ENCODE data around the gene MYDGF. TPM values are rescaled to one million over a fixed set of nuclear protein-coding genes. Genes with fewer than 3 reads are reported as not detected.

MYDGF gene
- polyA plus RNA-seq, 1 donor from 2014 or later = 73.2 TPM

- Histone ChIP-seq H3K36me3 (ENCODE audit: insufficient read depth, low read length) (no peaks in the 10 kb centered on the region), H3K4me2 (ENCODE audit: low read length) (no peak overlapping the region)
Measured at GRCh38 chr19:4707956-4708650, 38.0 kb upstream of the MYDGF start.

GRCh38 chr19:4707322-4707721 is 37.2 kb upstream of the MYDGF start:
- no peaks in the 10 kb centered on the region for H3K9me2 ChIP-seq (ENCODE audit: insufficient read depth, low read length)
- no peaks in the 10 kb centered on the region for H3K9me3 ChIP-seq (ENCODE audit: low read length)
- no peaks in the 10 kb centered on the region for H3K79me2 ChIP-seq (replicated peaks; ENCODE audit: insufficient read depth, low read length)
- H2AFZ ChIP-seq (ENCODE audit: low read depth, low read length) = no peak overlapping the region
- H3K4me2 ChIP-seq (ENCODE audit: low read length) = no peak overlapping the region
- H3K4me3 ChIP-seq (ENCODE audit: low read length) = no peak overlapping the region
- no peaks in the 10 kb centered on the region for H4K20me1 ChIP-seq (ENCODE audit: insufficient read depth)
- no peaks in the 10 kb centered on the region for H3K36me3 ChIP-seq (ENCODE audit: insufficient read depth, low read length)
- no peaks in the 10 kb centered on the region for H3K27me3 ChIP-seq (ENCODE audit: insufficient read depth, low read depth, low read length)
- H3K27ac ChIP-seq (ENCODE audit: low read length) = no peak overlapping the region
- TF ChIP-seq CTCF (IDR thresholded peaks at IDR 0.05; ENCODE audit: poor library complexity, severe bottlenecking) = no peak
- no peak for TF ChIP-seq REST (IDR thresholded peaks at IDR 0.05; ENCODE audit: borderline replicate concordance)
- TF ChIP-seq MXI1 (conservative IDR thresholded peaks at IDR 0.05; ENCODE audit: poor library complexity, severe bottlenecking) = no peak
- no peak for TF ChIP-seq POLR2AphosphoS5 (IDR thresholded peaks at IDR 0.05)
- no peak for TF ChIP-seq RAD21 (conservative IDR thresholded peaks at IDR 0.05)
- no peak for TF ChIP-seq SMC3 (conservative IDR thresholded peaks at IDR 0.05; ENCODE audit: poor library complexity)
- no peak for TF ChIP-seq EZH2 (IDR thresholded peaks at IDR 0.05; ENCODE audit: borderline replicate concordance, insufficient read depth, low read length, poor library complexity, severe bottlenecking)
- TF ChIP-seq EP300 (conservative IDR thresholded peaks at IDR 0.05; ENCODE audit: poor library complexity, severe bottlenecking) = no peak
- no peak for TF ChIP-seq TAF1 (IDR thresholded peaks at IDR 0.05; ENCODE audit: low read depth)
- H3F3A ChIP-seq (ENCODE audit: insufficient read depth, low read length, poor library complexity, severe bottlenecking) = no peaks in the 10 kb centered on the region
- no peak overlapping the region for H3K9ac ChIP-seq (ENCODE audit: low read length)

More at GRCh38 chr19:4707956-4708650, 38.0 kb upstream of the MYDGF start:
- H2AFZ ChIP-seq (ENCODE audit: low read depth, low read length) = no peak overlapping the region
- no peak overlapping the region for H3K27ac ChIP-seq (ENCODE audit: low read length)
- no peak for TF ChIP-seq REST (IDR thresholded peaks at IDR 0.05; ENCODE audit: borderline replicate concordance)
- TF ChIP-seq RAD21 (conservative IDR thresholded peaks at IDR 0.05) = no peak
- TF ChIP-seq MXI1 (conservative IDR thresholded peaks at IDR 0.05; ENCODE audit: poor library complexity, severe bottlenecking) = no peak
- no peak for TF ChIP-seq TAF1 (IDR thresholded peaks at IDR 0.05; ENCODE audit: low read depth)
- TF ChIP-seq EZH2 (IDR thresholded peaks at IDR 0.05; ENCODE audit: borderline replicate concordance, insufficient read depth, low read length, poor library complexity, severe bottlenecking) = no peak
- no peaks in the 10 kb centered on the region for H3K27me3 ChIP-seq (ENCODE audit: insufficient read depth, low read depth, low read length)
- no peak overlapping the region for H3K9ac ChIP-seq (ENCODE audit: low read length)
- H3K4me3 ChIP-seq (ENCODE audit: low read length) = no peak overlapping the region
- H3K9me2 ChIP-seq (ENCODE audit: insufficient read depth, low read length) = no peaks in the 10 kb centered on the region
- H3F3A ChIP-seq (ENCODE audit: insufficient read depth, low read length, poor library complexity, severe bottlenecking) = no peaks in the 10 kb centered on the region
- H3K9me3 ChIP-seq (ENCODE audit: low read length) = no peaks in the 10 kb centered on the region
- no peaks in the 10 kb centered on the region for H4K20me1 ChIP-seq (ENCODE audit: insufficient read depth)
- H3K79me2 ChIP-seq (replicated peaks; ENCODE audit: insufficient read depth, low read length) = no peaks in the 10 kb centered on the region
